HepG2 (cell line): Measurements from ENCODE around the gene ALDOA. TPM values are rescaled to one million over a fixed set of nuclear protein-coding genes. Genes with fewer than 3 reads are reported as not detected.

Experiments
- ATF1 ChIP-seq: IDR thresholded peaks from 2 replicates; pipeline ENCODE4 v1.6.1; 2016; ENCODE audit warnings: mild to moderate bottlenecking, control low read depth
- DBP ChIP-seq: sonication (generic); formaldehyde crosslinking; IDR thresholded peaks from 2 replicates; pipeline ENCODE4 v1.4.0; 2020; ENCODE audit warnings: missing genetic modification reagents; ENCODE audit errors: not compliant biosample characterization
- ERF ChIP-seq: IDR thresholded peaks from 2 replicates; pipeline ENCODE4 v1.6.1; 2018; ENCODE audit warnings: missing biosample characterization, missing genetic modification reagents
- GRHL1 ChIP-seq: sonication (generic); formaldehyde crosslinking; conservative IDR thresholded peaks from 2 replicates; pipeline ENCODE4 v1.8.0; 2022; ENCODE audit warnings: missing genetic modification reagents
- HHEX ChIP-seq: IDR thresholded peaks from 2 replicates; pipeline ENCODE4 v1.6.1; 2016; ENCODE audit warnings: control low read depth
- KDM5B ChIP-seq: sonication (generic); formaldehyde crosslinking; IDR thresholded peaks from 2 replicates; pipeline ENCODE4 v1.4.0; 2020; ENCODE audit warnings: missing genetic modification reagents, mild to moderate bottlenecking, borderline replicate concordance
- KLF12 ChIP-seq: sonication (generic); formaldehyde crosslinking; IDR thresholded peaks from 2 replicates; pipeline ENCODE4 v1.4.0; 2020; ENCODE audit warnings: missing genetic modification reagents, borderline replicate concordance
- KLF16 ChIP-seq, 2 experiments: sonication (generic) in 1 of 2; formaldehyde crosslinking in 1 of 2; IDR thresholded peaks; 2 replicates each; pipeline versions ENCODE4 v1.6.1 to v1.8.0; 2016 to 2023; ENCODE audit warnings: missing genetic modification reagents in 2 of 2, missing compliant biosample characterization in 1 of 2
- MAFF ChIP-seq: IDR thresholded peaks from 2 replicates; pipeline ENCODE4 v1.6.1; 2011; ENCODE audit warnings: low read depth, low read length, improper control_type of control experiment
- MTF1 ChIP-seq: sonication (generic); formaldehyde crosslinking; IDR thresholded peaks from 2 replicates; pipeline ENCODE4 v1.5.0; 2020; ENCODE audit warnings: missing genetic modification reagents
- NFKB2 ChIP-seq: sonication (generic); formaldehyde crosslinking; IDR thresholded peaks from 2 replicates; pipeline ENCODE4 v1.4.0; 2020; ENCODE audit warnings: missing genetic modification reagents, borderline replicate concordance
- PLRG1 ChIP-seq: fragments of 450-650 bp; conservative IDR thresholded peaks from 2 replicates; pipeline ENCODE4 v1.6.1; 2016
- POGZ ChIP-seq: sonication (generic); formaldehyde crosslinking; IDR thresholded peaks from 2 replicates; pipeline ENCODE4 v1.4.0; 2020; ENCODE audit warnings: mild to moderate bottlenecking, missing genetic modification reagents
- POLR2AphosphoS5 ChIP-seq: IDR thresholded peaks from 2 replicates; pipeline ENCODE4 v1.6.1; 2012; ENCODE audit warnings: low read depth, low read length
- RELA ChIP-seq: sonication (generic); formaldehyde crosslinking; IDR thresholded peaks from 2 replicates; pipeline ENCODE4 v1.4.0; 2020; ENCODE audit warnings: missing genetic modification reagents
- THAP7 ChIP-seq: sonication (generic); formaldehyde crosslinking; IDR thresholded peaks from 2 replicates; pipeline ENCODE4 v1.8.1; 2023; ENCODE audit warnings: mild to moderate bottlenecking, missing genetic modification reagents
- ZFP90 ChIP-seq: sonication (generic); formaldehyde crosslinking; IDR thresholded peaks from 2 replicates; pipeline ENCODE4 v1.8.0; 2022; ENCODE audit warnings: missing genetic modification reagents, mild to moderate bottlenecking, inconsistent platforms, borderline replicate concordance
- ZFY ChIP-seq: sonication (generic); formaldehyde crosslinking; IDR thresholded peaks from 2 replicates; pipeline ENCODE4 v1.4.0; 2020; ENCODE audit warnings: missing genetic modification reagents
- ZMAT5 ChIP-seq: sonication (generic); formaldehyde crosslinking; IDR thresholded peaks from 2 replicates; pipeline ENCODE4 v1.5.0; 2020; ENCODE audit warnings: mild to moderate bottlenecking, low read depth, missing genetic modification reagents, borderline replicate concordance
- ZNF121 ChIP-seq: sonication (generic); formaldehyde crosslinking; IDR thresholded peaks from 2 replicates; pipeline ENCODE4 v1.5.0; 2020; ENCODE audit warnings: mild to moderate bottlenecking, missing genetic modification reagents
- ZNF143 ChIP-seq: sonication (generic); formaldehyde crosslinking; IDR thresholded peaks from 2 replicates; pipeline ENCODE4 v1.4.0; 2020; ENCODE audit warnings: missing genetic modification reagents
- ZNF230 ChIP-seq: sonication (generic); formaldehyde crosslinking; IDR thresholded peaks from 2 replicates; pipeline ENCODE4 v1.4.0; 2020; ENCODE audit warnings: mild to moderate bottlenecking, missing genetic modification reagents
- ZNF24 ChIP-seq: fragments of 450-650 bp; IDR thresholded peaks from 2 replicates; pipeline ENCODE4 v1.6.1; 2017; ENCODE audit warnings: antibody characterized with exemption, mild to moderate bottlenecking
- ZNF446 ChIP-seq: sonication (generic); formaldehyde crosslinking; IDR thresholded peaks from 2 replicates; pipeline ENCODE4 v1.5.0; 2020; ENCODE audit warnings: mild to moderate bottlenecking, missing genetic modification reagents
- ZNF598 ChIP-seq: sonication (generic); formaldehyde crosslinking; IDR thresholded peaks from 2 replicates; pipeline ENCODE4 v1.5.1; 2020; ENCODE audit warnings: mild to moderate bottlenecking, missing genetic modification reagents, borderline replicate concordance
- ZNF660 ChIP-seq: sonication (generic); formaldehyde crosslinking; IDR thresholded peaks from 2 replicates; pipeline ENCODE4 v1.5.1; 2020; ENCODE audit warnings: mild to moderate bottlenecking, low read depth, missing genetic modification reagents, borderline replicate concordance
- ZNF891 ChIP-seq: sonication (generic); formaldehyde crosslinking; IDR thresholded peaks from 2 replicates; pipeline ENCODE4 v1.5.0; 2020; ENCODE audit warnings: mild to moderate bottlenecking, missing genetic modification reagents
- ZSCAN22 ChIP-seq: sonication (generic); formaldehyde crosslinking; IDR thresholded peaks from 2 replicates; pipeline ENCODE4 v1.4.0; 2020; ENCODE audit warnings: mild to moderate bottlenecking, missing genetic modification reagents
- ZZZ3 ChIP-seq: sonication (generic); formaldehyde crosslinking; IDR thresholded peaks from 2 replicates; pipeline ENCODE4 v1.4.0; 2020; ENCODE audit warnings: missing genetic modification reagents, mild to moderate bottlenecking, borderline replicate concordance
- polyA plus RNA-seq, 8 experiments: library from polyadenylated mRNA; depleted of rRNA in 3 of 8; stranded (reverse) in 7 of 8; unstranded in 1 of 8; fragments of >200 nt; fragmentation: Illumina TruSeq in 4 of 8; extraction: Trizol in 4 of 8; gene quantifications; 2 replicates each; pipeline versions ENCODE4 v1.2.1 to v1.2.3, GENCODE V29; 2011 to 2016; ENCODE audit warnings: low read depth in 4 of 8, missing spikeins in 1 of 8, mixed read lengths in 1 of 8; ENCODE audit not compliant: insufficient read depth in 1 of 8
- total RNA-seq, 5 experiments: library from RNA; depleted of rRNA; stranded (reverse); fragments of >200 nt; fragmentation: Illumina TruSeq; extraction: Trizol; gene quantifications; 2 replicates each; pipeline ENCODE4 v1.2.3, GENCODE V29; 2016; ENCODE audit warnings: low read depth in 1 of 5

The ALDOA gene
- total and polyA plus RNA-seq, 2 of the 13 experiments (the other 11 are each of a cell fraction or from before 2014, with no cell fraction given): 925 to 1,884 TPM

- no peak for TF ChIP-seq THAP7 (CRISPR knock-in tag)
- no peak for TF ChIP-seq HHEX (CRISPR knock-in tag)
- no peak for TF ChIP-seq POGZ (CRISPR knock-in tag)
- no peak for TF ChIP-seq DBP (CRISPR knock-in tag)
- TF ChIP-seq ZNF660 (CRISPR knock-in tag): no peak
- TF ChIP-seq KLF16 (CRISPR knock-in tag; IDR thresholded peaks at IDR 0.05): peak in 1 of 2 experiments; percentile 55; a peak in 1 of 4 replicates
- TF ChIP-seq NFKB2 (CRISPR knock-in tag): no peak; the same call in 1 of the 2 replicates
- TF ChIP-seq PLRG1: no peak
- TF ChIP-seq ZFY (CRISPR knock-in tag): peak; percentile 56
- no peak for TF ChIP-seq ZNF598 (CRISPR knock-in tag)
- peak; percentile 37; the same call in 1 of the 2 replicates for TF ChIP-seq ZNF143
- TF ChIP-seq ZNF24: no peak
- no peak for TF ChIP-seq ZNF121 (CRISPR knock-in tag)
- no peak for TF ChIP-seq ZSCAN22 (CRISPR knock-in tag)
- 0 out of 2 replicates have a peak, but pooled peaks have one; percentile 27 for TF ChIP-seq KLF12 (CRISPR knock-in tag)
- TF ChIP-seq MAFF: no peak
- peak; percentile 65 for TF ChIP-seq KDM5B (CRISPR knock-in tag)
- peak; percentile 86 for TF ChIP-seq ATF1 (CRISPR knock-in tag)
- TF ChIP-seq ZNF230: no peak
- TF ChIP-seq RELA: no peak
- peak; percentile 100 for TF ChIP-seq POLR2AphosphoS5
- TF ChIP-seq ZZZ3 (CRISPR knock-in tag): no peak
- peak; percentile 64; the same call in 1 of the 2 replicates for TF ChIP-seq ERF (CRISPR knock-in tag)
- TF ChIP-seq GRHL1 (CRISPR knock-in tag): no peak
- TF ChIP-seq ZFP90: no peak
- 0 out of 2 replicates have a peak, but pooled peaks have one; percentile 55 for TF ChIP-seq ZMAT5 (CRISPR knock-in tag)
- peak; percentile 89 for TF ChIP-seq ZNF446 (CRISPR knock-in tag)
- no peak for TF ChIP-seq MTF1 (CRISPR knock-in tag)
- TF ChIP-seq ZNF891 (CRISPR knock-in tag): 0 out of 2 replicates have a peak, but pooled peaks have one; percentile 3
Measured at GRCh38 chr16:30075503-30076275, 10.1 kb downstream of the ALDOA start, which contains the start of gene PPP4C (continued).
